PFSK-1 (cell line): ENCODE results near the gene GPR17.

Experiments used
- FOXP2 ChIP-seq: optimal IDR thresholded peaks from 2 replicates; pipeline ENCODE3; 2011; ENCODE audit warnings: borderline replicate concordance, control low read depth, inconsistent platforms; ENCODE audit not compliant: insufficient read depth; ENCODE audit errors: extremely low read length, extremely low read depth
- POLR2AphosphoS5 ChIP-seq: IDR thresholded peaks from 2 replicates; pipeline ENCODE4 v1.6.1; 2012; ENCODE audit warnings: low read depth, mild to moderate bottlenecking, control low read depth, low read length, moderate library complexity
- SIN3A ChIP-seq: IDR thresholded peaks from 2 replicates; pipeline ENCODE4 v1.6.1; 2012; ENCODE audit warnings: mild to moderate bottlenecking, low read length, moderate library complexity, borderline replicate concordance; ENCODE audit not compliant: insufficient read depth
- TAF1 ChIP-seq: IDR thresholded peaks from 2 replicates; pipeline ENCODE4 v1.6.1; 2012; ENCODE audit warnings: low read length, control low read depth, borderline replicate concordance; ENCODE audit not compliant: insufficient read depth
- TF ChIP-seq, protein P1 (sequence below), 2 experiments: IDR thresholded peaks; 2 replicates each; pipeline versions ENCODE4 v1.6.1 to v1.8.0; 2011 to 2012; ENCODE audit warnings: low read depth in 2 of 2, low read length in 2 of 2, control low read depth in 1 of 2, inconsistent platforms in 1 of 2, mild to moderate bottlenecking in 1 of 2, moderate library complexity in 1 of 2; ENCODE audit not compliant: insufficient read depth in 1 of 2

GPR17 gene

DNA sequence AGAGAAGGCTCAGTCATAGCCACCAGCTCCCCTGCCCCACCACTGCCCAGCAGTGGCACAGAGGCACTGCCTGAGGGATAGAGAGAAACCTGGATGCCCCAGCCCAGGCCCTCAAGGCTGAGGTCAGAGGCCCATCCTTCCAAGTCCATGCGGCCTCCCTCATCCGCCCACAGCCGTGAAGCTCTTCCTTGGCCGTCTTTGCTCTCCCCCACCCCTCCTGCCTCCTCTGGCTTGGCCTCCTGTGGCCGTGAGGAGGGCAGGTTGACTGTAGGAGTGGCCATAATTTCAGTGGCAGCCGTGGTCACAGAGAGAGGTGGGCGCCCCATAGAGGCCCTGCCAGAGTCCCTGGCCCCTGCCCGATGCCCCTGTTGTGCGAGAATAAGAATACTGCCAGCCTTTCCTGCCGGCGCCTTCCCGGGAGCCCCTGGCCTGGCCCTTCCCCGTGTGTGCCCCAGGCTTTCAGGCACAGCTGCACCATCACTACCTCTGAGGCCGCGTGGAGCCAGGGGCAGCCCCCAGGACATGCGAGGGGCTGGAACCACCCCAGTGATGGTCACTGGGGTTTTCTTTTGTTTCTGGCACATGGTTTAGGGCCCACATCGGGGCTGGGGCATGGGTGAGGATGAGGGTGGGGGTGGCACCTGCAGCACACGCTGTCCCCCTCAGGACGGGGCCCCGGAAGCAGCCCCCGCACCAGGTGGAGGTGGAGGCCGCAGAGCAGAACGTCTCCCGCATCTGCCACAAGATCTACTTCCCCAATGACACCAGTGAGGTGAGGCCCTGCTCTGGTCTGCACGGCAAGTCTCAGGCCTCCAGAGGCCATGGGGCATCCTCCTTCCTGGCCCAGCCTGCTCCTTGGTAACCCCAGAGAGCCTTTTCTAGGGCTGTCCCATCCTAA, 13.1 kb upstream of the GPR17 start:
- no peak for TF ChIP-seq POLR2AphosphoS5
- no peak for TF ChIP-seq TAF1
- TF ChIP-seq, protein P1, sequence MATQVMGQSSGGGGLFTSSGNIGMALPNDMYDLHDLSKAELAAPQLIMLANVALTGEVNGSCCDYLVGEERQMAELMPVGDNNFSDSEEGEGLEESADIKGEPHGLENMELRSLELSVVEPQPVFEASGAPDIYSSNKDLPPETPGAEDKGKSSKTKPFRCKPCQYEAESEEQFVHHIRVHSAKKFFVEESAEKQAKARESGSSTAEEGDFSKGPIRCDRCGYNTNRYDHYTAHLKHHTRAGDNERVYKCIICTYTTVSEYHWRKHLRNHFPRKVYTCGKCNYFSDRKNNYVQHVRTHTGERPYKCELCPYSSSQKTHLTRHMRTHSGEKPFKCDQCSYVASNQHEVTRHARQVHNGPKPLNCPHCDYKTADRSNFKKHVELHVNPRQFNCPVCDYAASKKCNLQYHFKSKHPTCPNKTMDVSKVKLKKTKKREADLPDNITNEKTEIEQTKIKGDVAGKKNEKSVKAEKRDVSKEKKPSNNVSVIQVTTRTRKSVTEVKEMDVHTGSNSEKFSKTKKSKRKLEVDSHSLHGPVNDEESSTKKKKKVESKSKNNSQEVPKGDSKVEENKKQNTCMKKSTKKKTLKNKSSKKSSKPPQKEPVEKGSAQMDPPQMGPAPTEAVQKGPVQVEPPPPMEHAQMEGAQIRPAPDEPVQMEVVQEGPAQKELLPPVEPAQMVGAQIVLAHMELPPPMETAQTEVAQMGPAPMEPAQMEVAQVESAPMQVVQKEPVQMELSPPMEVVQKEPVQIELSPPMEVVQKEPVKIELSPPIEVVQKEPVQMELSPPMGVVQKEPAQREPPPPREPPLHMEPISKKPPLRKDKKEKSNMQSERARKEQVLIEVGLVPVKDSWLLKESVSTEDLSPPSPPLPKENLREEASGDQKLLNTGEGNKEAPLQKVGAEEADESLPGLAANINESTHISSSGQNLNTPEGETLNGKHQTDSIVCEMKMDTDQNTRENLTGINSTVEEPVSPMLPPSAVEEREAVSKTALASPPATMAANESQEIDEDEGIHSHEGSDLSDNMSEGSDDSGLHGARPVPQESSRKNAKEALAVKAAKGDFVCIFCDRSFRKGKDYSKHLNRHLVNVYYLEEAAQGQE (IDR thresholded peaks at IDR 0.05; ENCODE audit: insufficient read depth in 1 of 2, low read depth in 2 of 2, low read length in 2 of 2), result no peak
- TF ChIP-seq SIN3A, result no peak
- TF ChIP-seq FOXP2, result no peak

DNA sequence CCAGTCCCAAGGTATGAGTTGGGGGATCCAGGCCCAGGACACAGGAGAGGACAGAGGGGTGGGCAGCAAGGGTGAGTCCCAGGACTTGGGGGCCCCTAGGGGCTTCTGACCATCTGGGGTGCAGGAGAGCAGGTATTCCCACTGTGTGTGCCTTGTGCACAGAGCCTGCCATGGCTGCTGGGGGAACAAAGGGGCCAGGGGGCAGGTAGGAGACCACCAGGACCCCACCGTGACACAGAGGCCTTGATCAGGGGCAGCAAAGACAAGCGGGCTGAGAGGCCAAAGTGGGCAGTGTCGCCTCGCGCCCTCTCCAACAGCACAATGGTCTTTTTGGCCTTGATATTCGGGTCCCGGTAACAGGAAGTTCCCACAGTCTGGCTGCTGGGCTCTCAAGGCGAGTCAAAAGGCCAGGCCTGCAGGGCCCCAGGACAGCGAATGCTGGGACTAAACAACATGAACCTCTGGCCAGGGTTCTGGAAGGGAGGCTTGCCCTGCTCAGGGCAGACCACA, 12.3 kb upstream of the GPR17 start:
- TF ChIP-seq POLR2AphosphoS5, result no peak
- no peak for TF ChIP-seq FOXP2
- TF ChIP-seq SIN3A, result no peak
- TF ChIP-seq, protein P1 (IDR thresholded peaks at IDR 0.05; ENCODE audit: insufficient read depth in 1 of 2, low read depth in 2 of 2, low read length in 2 of 2), result no peak
- TF ChIP-seq TAF1, result no peak

DNA sequence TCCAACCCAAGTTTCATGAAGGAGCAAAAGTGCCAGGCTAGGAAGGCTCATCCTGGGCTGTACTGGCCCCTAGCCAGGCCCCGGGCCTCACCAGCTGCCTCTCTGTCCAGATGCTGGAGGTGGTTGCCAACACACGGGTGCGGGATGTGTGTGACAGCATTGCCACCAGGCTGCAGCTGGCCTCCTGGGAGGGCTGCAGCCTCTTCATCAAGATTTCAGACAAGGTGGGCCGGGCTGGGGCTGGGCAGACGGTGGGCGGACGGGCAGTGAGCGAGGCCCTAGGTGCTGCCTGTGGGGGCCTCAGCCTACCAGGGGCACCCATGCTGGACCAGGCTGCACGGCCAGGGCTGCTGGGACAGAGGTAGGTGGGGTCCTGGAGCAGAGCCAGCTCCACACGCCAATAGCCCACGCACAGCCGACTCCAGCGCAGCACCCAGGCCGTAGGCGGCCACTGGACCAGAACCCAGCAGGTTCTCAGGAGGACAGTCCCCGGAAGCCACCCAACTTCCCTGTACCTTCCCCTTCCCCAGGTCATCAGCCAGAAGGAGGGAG, 11.8 kb upstream of the GPR17 start:
- TF ChIP-seq SIN3A (no peak), TAF1 (no peak), FOXP2 (no peak), POLR2AphosphoS5 (no peak)
- TF ChIP-seq, protein P1 (IDR thresholded peaks at IDR 0.05; ENCODE audit: insufficient read depth in 1 of 2, low read depth in 2 of 2, low read length in 2 of 2), result no peak

DNA sequence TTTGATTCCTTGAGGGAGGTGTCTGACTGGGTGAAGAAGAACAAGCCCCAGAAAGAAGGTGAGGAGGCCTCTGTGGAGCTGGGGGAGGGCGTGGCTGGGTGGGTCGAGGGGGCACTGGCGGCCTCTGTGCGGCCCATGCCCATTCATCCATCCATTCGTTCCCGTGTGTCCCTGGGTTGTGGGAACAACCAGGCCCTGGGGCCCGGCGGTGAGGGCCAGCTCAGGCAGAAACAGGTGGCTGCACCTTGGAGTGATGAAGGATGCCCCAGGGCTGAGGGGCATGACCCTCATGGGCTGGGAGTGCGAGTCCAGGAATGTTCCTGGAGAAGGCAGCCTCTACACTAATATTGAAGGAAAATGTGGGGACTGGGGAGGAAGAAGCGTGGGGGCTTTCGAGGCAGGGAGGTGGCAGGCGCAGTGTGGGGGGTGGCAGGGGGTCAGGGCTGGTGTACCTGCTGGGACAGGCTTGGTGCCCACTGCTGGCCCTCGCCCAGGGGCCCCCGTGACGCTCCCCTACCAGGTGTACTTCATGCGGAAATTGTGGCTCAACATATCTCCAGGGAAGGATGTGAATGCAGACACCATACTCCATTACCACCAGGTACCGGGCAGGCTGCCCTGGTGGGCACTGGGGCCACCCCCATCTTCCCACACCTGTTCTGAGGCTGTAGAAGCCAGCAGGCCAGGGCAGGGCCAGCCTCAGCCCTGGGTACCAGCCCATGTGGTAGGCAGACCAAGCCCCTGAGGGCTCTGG, 11.2 kb upstream of the GPR17 start:
- TF ChIP-seq, protein P1 (IDR thresholded peaks at IDR 0.05; ENCODE audit: insufficient read depth in 1 of 2, low read depth in 2 of 2, low read length in 2 of 2), result no peak
- no peak for TF ChIP-seq TAF1
- TF ChIP-seq POLR2AphosphoS5, result no peak
- no peak for TF ChIP-seq FOXP2
